MCF 10A (cell line): ENCODE data around the gene CXCL17. TPM values are rescaled to one million over a fixed set of nuclear protein-coding genes. Genes with fewer than 3 reads are reported as not detected.

Source experiments
- BruUV-seq: library from RNA; stranded (reverse); fragments of 400-500 nt; replicated peaks from 2 replicates; lab custom pipeline; 2021; lab: Mats Ljungman, UMichigan
- CTCF ChIA-PET: fragments of 300-600 bp; sonication (Branson Sonifier 250); formaldehyde crosslinking; extraction: SDS; loops from one replicate; lab custom pipeline; 2021; ENCODE audit warnings: antibody characterized with exemption, inconsistent platforms; lab: Yijun Ruan, JAX
- POLR2A ChIA-PET: fragments of 300-600, 350-650 bp; sonication (Branson Sonifier 250); formaldehyde crosslinking; extraction: SDS; loops from one replicate; lab custom pipeline; 2020; ENCODE audit warnings: antibody characterized with exemption, inconsistent platforms; lab: Yijun Ruan, JAX
- DNase-seq: peaks from one replicate; pipeline ENCODE4 v3.0.0-alpha.2; 2018; ENCODE audit not compliant: unreplicated experiment
- H3K27ac Mint-ChIP-seq: one replicate; pipeline ENCODE4 v1.8.0; 2022; ENCODE audit warnings: mild to moderate bottlenecking, low read depth, mixed read lengths; ENCODE audit not compliant: unreplicated experiment
- H3K27me3 Mint-ChIP-seq: one replicate; pipeline ENCODE4 v1.8.0; 2022; ENCODE audit warnings: mixed read lengths; ENCODE audit not compliant: insufficient read depth, unreplicated experiment
- H3K36me3 Mint-ChIP-seq: one replicate; pipeline ENCODE4 v1.8.0; 2022; ENCODE audit warnings: mild to moderate bottlenecking, moderate library complexity, mixed read lengths; ENCODE audit not compliant: insufficient read depth, unreplicated experiment
- H3K4me1 Mint-ChIP-seq: one replicate; pipeline ENCODE4 v1.8.0; 2022; ENCODE audit warnings: mixed read lengths; ENCODE audit not compliant: insufficient read depth, unreplicated experiment
- H3K4me3 Mint-ChIP-seq: one replicate; pipeline ENCODE4 v1.8.0; 2022; ENCODE audit warnings: mild to moderate bottlenecking, moderate library complexity, mixed read lengths; ENCODE audit not compliant: unreplicated experiment
- H3K9me3 Mint-ChIP-seq: one replicate; pipeline ENCODE4 v1.8.0; 2022; ENCODE audit warnings: mixed read lengths; ENCODE audit not compliant: unreplicated experiment
- intact Hi-C: fragments of 100-400 bp; cut with micrococcal nuclease; formaldehyde crosslinking; loops from 2 replicates; pipeline ENCODE4 v1.14.1; 2022
- total RNA-seq: library from RNA; stranded (reverse); gene quantifications from 2 replicates; pipeline ENCODE4 v1.2.3, GENCODE V29; 2022
- TF ChIP-seq, protein P1 (sequence below): fragments of 200-600 bp; IDR thresholded peaks from one replicate; pipeline ENCODE4 v1.8.0; 2022; ENCODE audit warnings: antibody characterized with exemption, mild to moderate bottlenecking; ENCODE audit not compliant: unreplicated experiment

The CXCL17 gene
- total RNA-seq, 1 experiment from 2014 or later: not detected

DNA sequence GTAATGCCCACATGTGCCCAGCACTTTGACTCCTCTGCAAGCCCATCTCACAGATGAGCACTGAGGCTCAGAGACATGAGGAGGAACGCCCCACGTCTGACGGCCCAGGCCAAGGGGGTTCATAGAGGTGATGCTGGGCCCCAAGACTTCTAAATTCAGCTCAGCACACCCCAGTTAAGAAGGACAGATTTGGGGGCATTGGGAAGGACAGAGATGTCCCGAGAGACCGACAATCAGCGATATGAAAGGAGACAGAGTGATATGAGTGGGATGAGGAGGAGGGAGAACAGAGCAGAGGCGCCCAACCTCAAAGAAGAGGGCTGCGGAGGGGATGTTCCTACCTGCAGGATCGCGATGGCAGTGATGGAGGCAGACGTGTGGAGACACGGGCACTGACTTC is 52.8 kb downstream of the CXCL17 start, which contains the start of gene CNFN:
Gene CNFN, minus strand, starts transcription at position 399 of the 400 bp plus-strand sequence. CDS start 1,260 bp downstream, outside the sequence.
- ChIA-PET POLR2A (no interaction called here), CTCF (no interaction called here)
- TF ChIP-seq, protein P1, sequence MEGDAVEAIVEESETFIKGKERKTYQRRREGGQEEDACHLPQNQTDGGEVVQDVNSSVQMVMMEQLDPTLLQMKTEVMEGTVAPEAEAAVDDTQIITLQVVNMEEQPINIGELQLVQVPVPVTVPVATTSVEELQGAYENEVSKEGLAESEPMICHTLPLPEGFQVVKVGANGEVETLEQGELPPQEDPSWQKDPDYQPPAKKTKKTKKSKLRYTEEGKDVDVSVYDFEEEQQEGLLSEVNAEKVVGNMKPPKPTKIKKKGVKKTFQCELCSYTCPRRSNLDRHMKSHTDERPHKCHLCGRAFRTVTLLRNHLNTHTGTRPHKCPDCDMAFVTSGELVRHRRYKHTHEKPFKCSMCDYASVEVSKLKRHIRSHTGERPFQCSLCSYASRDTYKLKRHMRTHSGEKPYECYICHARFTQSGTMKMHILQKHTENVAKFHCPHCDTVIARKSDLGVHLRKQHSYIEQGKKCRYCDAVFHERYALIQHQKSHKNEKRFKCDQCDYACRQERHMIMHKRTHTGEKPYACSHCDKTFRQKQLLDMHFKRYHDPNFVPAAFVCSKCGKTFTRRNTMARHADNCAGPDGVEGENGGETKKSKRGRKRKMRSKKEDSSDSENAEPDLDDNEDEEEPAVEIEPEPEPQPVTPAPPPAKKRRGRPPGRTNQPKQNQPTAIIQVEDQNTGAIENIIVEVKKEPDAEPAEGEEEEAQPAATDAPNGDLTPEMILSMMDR: no peak
- Mint-ChIP-seq H3K27ac (no peak within 1 kb of the TSS), H3K4me3 (no peak within 1 kb of the TSS), H3K27me3 (peaks cover 34% of the 10 kb centered on the region), H3K4me1 (peaks cover 11% of the 10 kb centered on the region), H3K9me3 (no peaks in the 10 kb centered on the region), H3K36me3 (no peaks in the 10 kb centered on the region)
- intact Hi-C loops: loop anchor here (10.0 kb wide), 1 partner anchor 145 kb away; the partner anchor contains the start of gene GSK3A
- no TSS peak for BruUV-seq
- no peak for DNase-seq

DNA sequence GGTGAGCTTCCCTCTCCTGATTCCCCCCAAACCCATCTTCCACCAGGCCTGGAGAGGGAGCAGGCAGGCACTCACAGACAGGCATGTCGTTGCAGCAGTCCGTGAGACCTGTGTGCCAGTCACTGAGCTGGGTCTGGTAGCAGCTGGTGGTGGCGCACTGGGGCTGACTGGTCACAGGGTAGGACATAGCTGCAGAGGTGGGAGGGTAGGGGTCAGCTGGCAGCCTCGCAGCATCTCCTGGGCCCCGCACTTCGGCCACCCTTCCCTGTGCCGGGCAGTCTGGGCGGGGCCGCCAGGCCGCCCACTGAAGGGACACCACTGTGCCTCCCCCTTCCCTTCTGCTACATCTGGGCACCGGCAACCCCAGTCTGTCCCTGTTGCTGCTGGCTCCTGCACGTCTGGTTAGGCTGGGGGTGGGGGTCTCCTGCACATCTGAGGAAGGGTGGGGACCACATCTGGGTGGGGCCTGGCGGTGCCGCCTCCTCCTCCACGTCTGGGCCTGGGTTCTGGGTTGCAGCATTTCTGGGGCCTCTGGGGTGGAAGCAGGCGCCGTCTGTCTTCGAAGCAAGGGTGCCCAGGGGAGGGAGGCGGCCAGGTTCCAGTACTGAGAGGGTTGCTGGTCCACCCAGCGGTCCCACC is 53.8 kb downstream of the CXCL17 start:
- TF ChIP-seq, protein P1: no peak
- Mint-ChIP-seq H3K36me3 (no peaks in the 10 kb centered on the region), H3K4me3 (no peak overlapping the region), H3K9me3 (no peaks in the 10 kb centered on the region), H3K27me3 (peaks cover 34% of the 10 kb centered on the region), H3K27ac (no peak overlapping the region), H3K4me1 (peaks cover 11% of the 10 kb centered on the region)
- no TSS peak for BruUV-seq
- intact Hi-C loops: no loop called here
- CTCF ChIA-PET: interaction anchor here (0.6 to 1.3 kb wide), 3 partner anchors 45 to 477 kb away, joined by 3 to 4 read pairs (median 3); no protein-coding TSS in a partner anchor
- DNase-seq: no peak
- POLR2A ChIA-PET: no interaction called here

DNA sequence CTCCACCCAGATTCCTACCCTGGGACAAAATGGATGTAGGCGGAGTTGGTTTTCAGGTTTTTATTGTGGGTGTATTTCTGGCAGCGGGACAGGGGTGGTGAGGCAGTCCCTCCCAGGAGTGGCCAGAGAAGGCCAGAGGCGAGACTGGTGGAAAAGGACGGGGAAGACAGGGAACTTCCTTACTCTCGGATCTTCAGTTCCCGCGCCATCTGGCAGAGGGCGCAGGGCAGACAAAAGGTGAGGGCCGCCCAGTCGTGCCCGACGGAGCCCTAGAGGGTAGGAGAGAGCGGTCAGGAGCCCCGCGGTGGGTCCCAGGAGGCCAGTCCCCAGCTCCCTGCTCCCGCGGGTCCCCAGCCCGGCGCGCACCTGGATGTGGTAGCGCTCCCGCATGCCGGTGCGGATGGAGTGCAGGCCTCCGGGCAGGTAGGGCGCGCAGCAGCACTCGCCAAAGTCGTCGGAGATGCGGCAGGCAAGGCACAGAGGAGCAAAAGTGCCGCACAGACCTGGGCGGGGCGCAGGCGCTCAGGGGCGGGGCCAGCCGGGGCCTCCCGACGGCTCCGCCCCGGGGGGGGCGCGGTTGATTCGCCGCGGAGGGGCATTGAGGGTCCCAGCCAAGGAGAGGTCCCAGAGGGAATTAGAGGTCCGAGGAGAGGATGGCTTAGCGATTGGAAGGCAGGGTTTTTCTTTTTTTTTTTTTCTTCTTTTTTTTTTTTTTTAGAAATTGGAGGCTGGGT is 55.6 kb downstream of the CXCL17 start:
- intact Hi-C loops: loop anchor here (1.0 kb wide), 1 partner anchor 46 kb away; no protein-coding TSS in a partner anchor

More for the DNA sequence above, 55.6 kb downstream of the CXCL17 start:
- no TSS peak for BruUV-seq
- peaks cover 10% of the 10 kb centered on the region for H3K4me1 Mint-ChIP-seq
- peaks cover 30% of the 10 kb centered on the region for H3K27me3 Mint-ChIP-seq
- peak overlapping the region; percentile 69 for H3K27ac Mint-ChIP-seq
- H3K4me3 Mint-ChIP-seq: peak overlapping the region; percentile 74
- POLR2A ChIA-PET: interaction anchor here (1.2 to 1.3 kb wide), 2 partner anchors 11 to 22 kb away, joined by 3 read pairs; no protein-coding TSS in a partner anchor
- no peaks in the 10 kb centered on the region for H3K36me3 Mint-ChIP-seq
- TF ChIP-seq, protein P1: peak; percentile 61
- DNase-seq: peak; percentile 87
- CTCF ChIA-PET: interaction anchor here (0.6 to 1.5 kb wide), 10 partner anchors 10 to 142 kb away, joined by 3 to 4 read pairs (median 3); no protein-coding TSS in a partner anchor
- no peaks in the 10 kb centered on the region for H3K9me3 Mint-ChIP-seq
